Body of pancreas (tissue), 4 donors: Measurements from ENCODE around the gene KRTAP10-5. TPM values are rescaled to one million over a fixed set of nuclear protein-coding genes. Genes with fewer than 3 reads are reported as not detected.
A peak's percentile ranks its signal among the peaks of the same experiment; 100 is the strongest.

Experiments used
- ATAC-seq: fragments of 150-250 bp; one replicate; pipeline ENCODE4 v1.9.1; 2016
- DNase-seq, 4 donors: peaks; one replicate each; pipeline ENCODE4 v3.0.0-alpha.2; 2019
- H3K27ac ChIP-seq, 4 donors: fragments of 200-600 bp; sonication (generic); 1 replicate in 3 of 4; 2 replicates in 1 of 4; pipeline versions ENCODE4 v1.5.1 to v1.6.1; 2016 to 2019; ENCODE audit warnings: mild to moderate bottlenecking in 1 of 4, mixed read lengths in 1 of 4, moderate library complexity in 1 of 4
- H3K27me3 ChIP-seq, 2 donors: fragments of 200-600 bp; sonication (generic); one replicate each; pipeline ENCODE4 v1.6.0; 2016; ENCODE audit warnings: mild to moderate bottlenecking in 1 of 2
- H3K36me3 ChIP-seq, 2 donors: fragments of 200-600 bp; sonication (generic); replicated peaks in 1 of 2; 2 replicates each; pipeline ENCODE4 v1.5.1; 2016; ENCODE audit warnings: low read depth in 2 of 2; ENCODE audit not compliant: insufficient read depth in 1 of 2
- H3K4me1 ChIP-seq: fragments of 200-600 bp; sonication (generic); one replicate; pipeline ENCODE4 v1.6.0; 2016
- H3K4me3 ChIP-seq, 2 donors: fragments of 200-600 bp; sonication (generic); 1 replicate in 1 of 2; 2 replicates in 1 of 2; pipeline ENCODE4 v1.5.1; 2016 to 2019
- H3K9me3 ChIP-seq, 3 donors: fragments of 200-600 bp; sonication (generic); 1 replicate in 2 of 3; 2 replicates in 1 of 3; pipeline ENCODE4 v1.5.1; 2016
- CTCF ChIP-seq, 7 experiments: fragments of 450-650 bp in 4 of 7; fragments of 200-600 bp in 3 of 7; sonication (generic) in 3 of 7; IDR thresholded peaks; one replicate each; pipeline ENCODE4 v1.5.1; 2016 to 2019; ENCODE audit warnings: antibody characterized with exemption in 7 of 7
- POLR2A ChIP-seq, 3 donors: fragments of 450-650 bp; IDR thresholded peaks; one replicate each; pipeline ENCODE4 v1.6.1; 2016; ENCODE audit warnings: antibody characterized with exemption in 3 of 3, mild to moderate bottlenecking in 2 of 3
- WGBS, 2 donors: methylation state at CpG; one replicate each; pipeline ENCODE4 v1.1.5; 2017; 5-methylcytosine and 5-hydroxymethylcytosine counted together
- intact Hi-C: fragments of 100-400 bp; cut with DNase I; formaldehyde crosslinking; loops from one replicate; pipeline ENCODE4 v1.15.1; 2023
- total RNA-seq, 2 donors: library from RNA; depleted of rRNA; stranded (reverse); fragments of >200 nt; gene quantifications; one replicate each; pipeline ENCODE4 v1.1.0, GENCODE V29; 2016

Gene KRTAP10-5
- total RNA-seq, 2 donors from 2014 or later = not detected

GRCh38 chr21:44625756-44626155 is 45.4 kb upstream of the KRTAP10-5 start:
- Histone ChIP-seq H3K27ac (no peak overlapping the region), H3K27me3 (no peaks in the 10 kb centered on the region), H3K4me3 (no peak overlapping the region), H3K4me1 (no peaks in the 10 kb centered on the region), H3K36me3 (no peaks in the 10 kb centered on the region), H3K9me3 (peaks cover 0 to 14% (median 0%) of the 10 kb centered on the region in 3 donors)
- WGBS, 2 donors = 73 to 81% methylated on average over 7 of the region's 7 CpGs
- ATAC-seq = no peak
- no peak for DNase-seq
- TF ChIP-seq CTCF (IDR thresholded peaks at IDR 0.05) (no peak), POLR2A (IDR thresholded peaks at IDR 0.05) (no peak)
- intact Hi-C loops = no loop called here

DNA sequence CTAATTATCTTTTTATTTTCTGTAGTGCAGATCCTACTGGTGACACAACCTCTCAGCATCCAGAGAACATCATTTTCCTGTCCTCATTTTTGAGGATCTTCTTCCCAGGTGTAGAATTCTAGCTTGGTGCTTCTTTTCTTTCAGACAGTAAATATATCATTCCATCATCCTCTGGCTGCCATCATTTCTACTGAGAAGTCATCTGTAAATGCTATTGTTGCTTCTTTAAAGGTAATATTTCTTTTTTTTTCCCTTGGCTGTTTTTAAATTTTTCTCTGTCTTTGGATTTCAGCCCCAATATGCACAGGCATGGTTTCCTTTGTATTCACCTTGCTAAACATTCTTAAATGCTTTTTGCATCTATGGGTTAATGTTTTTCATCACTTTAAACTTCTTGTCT is 43.2 kb upstream of the KRTAP10-5 start:
- ATAC-seq (no peak), DNase-seq (no peak)
- no peak overlapping the region for H3K27ac ChIP-seq
- H3K4me3 ChIP-seq = no peak overlapping the region
- H3K9me3 ChIP-seq = peaks cover 0 to 14% (median 0%) of the 10 kb centered on the region in 3 donors
- intact Hi-C loops = no loop called here
- H3K27me3 ChIP-seq = no peaks in the 10 kb centered on the region
- H3K36me3 ChIP-seq = no peaks in the 10 kb centered on the region
- TF ChIP-seq POLR2A (IDR thresholded peaks at IDR 0.05) (no peak), CTCF (IDR thresholded peaks at IDR 0.05) (no peak)
- no peaks in the 10 kb centered on the region for H3K4me1 ChIP-seq

GRCh38 chr21:44619886-44620285 is 39.5 kb upstream of the KRTAP10-5 start:
- TF ChIP-seq CTCF (IDR thresholded peaks at IDR 0.05) (no peak), POLR2A (IDR thresholded peaks at IDR 0.05) (no peak)
- intact Hi-C loops = no loop called here
- DNase-seq (no peak), ATAC-seq (no peak)
- no peak overlapping the region for H3K27ac ChIP-seq
- no peaks in the 10 kb centered on the region for H3K4me1 ChIP-seq
- 79 to 80% methylated on average over 6 of the region's 6 CpGs for WGBS, 2 donors
- no peaks in the 10 kb centered on the region for H3K36me3 ChIP-seq
- peaks cover 0 to 14% (median 0%) of the 10 kb centered on the region in 3 donors for H3K9me3 ChIP-seq
- no peak overlapping the region for H3K4me3 ChIP-seq
- H3K27me3 ChIP-seq = no peaks in the 10 kb centered on the region

- Histone ChIP-seq H3K4me3 (no peak overlapping the region), H3K4me1 (no peaks in the 10 kb centered on the region), H3K27me3 (no peaks in the 10 kb centered on the region), H3K36me3 (no peaks in the 10 kb centered on the region), H3K9me3 (peaks cover 0 to 14% (median 0%) of the 10 kb centered on the region in 3 donors), H3K27ac (no peak overlapping the region)
- ATAC-seq = no peak
- no peak for TF ChIP-seq POLR2A (IDR thresholded peaks at IDR 0.05)
- no peak for TF ChIP-seq CTCF (IDR thresholded peaks at IDR 0.05)
- intact Hi-C loops = no loop called here
- DNase-seq = no peak
- 60 to 64% methylated on average over 3 of the region's 3 CpGs for WGBS, 2 donors
Observed at GRCh38 chr21:44618909-44619308, 38.5 kb upstream of the KRTAP10-5 start.

GRCh38 chr21:44618504-44618903 is 38.1 kb upstream of the KRTAP10-5 start:
- no peak overlapping the region for H3K27ac ChIP-seq
- H3K36me3 ChIP-seq = no peaks in the 10 kb centered on the region
- DNase-seq (peak in 2 of 4 donors; percentile 13 to 30), ATAC-seq (no peak)
- H3K9me3 ChIP-seq = peaks cover 0 to 12% (median 0%) of the 10 kb centered on the region in 3 donors
- intact Hi-C loops = no loop called here
- H3K4me1 ChIP-seq = no peaks in the 10 kb centered on the region
- TF ChIP-seq POLR2A (IDR thresholded peaks at IDR 0.05) = no peak
- TF ChIP-seq CTCF (IDR thresholded peaks at IDR 0.05) = peak in 1 of 7 experiments; percentile 12
- 7 to 13% methylated on average over 4 of the region's 4 CpGs for WGBS, 2 donors
- no peak overlapping the region for H3K4me3 ChIP-seq
- no peaks in the 10 kb centered on the region for H3K27me3 ChIP-seq
